GM12878 (cell line): ENCODE results near the gene RARA. TPM values are rescaled to one million over a fixed set of nuclear protein-coding genes. Genes with fewer than 3 reads are reported as not detected.

Source experiments
- ATF2 ChIP-seq: IDR thresholded peaks from 2 replicates; pipeline ENCODE4 v1.6.1; 2012; ENCODE audit warnings: low read length, inconsistent platforms
- ATF3 ChIP-seq: IDR thresholded peaks from 2 replicates; pipeline ENCODE4 v1.6.1; 2011; ENCODE audit warnings: low read depth, mild to moderate bottlenecking, low read length, moderate library complexity, borderline replicate concordance; ENCODE audit errors: extremely low read depth
- BRCA1 ChIP-seq: IDR thresholded peaks from 2 replicates; pipeline ENCODE4 v1.6.1; 2011; ENCODE audit warnings: low read depth, low read length, improper control_type of control experiment
- CEBPB ChIP-seq, 2 experiments: fragments of 150-350 bp in 1 of 2; IDR thresholded peaks; 2 replicates each; pipeline ENCODE4 v1.6.1; 2012 to 2014; ENCODE audit warnings: low read depth in 2 of 2, low read length in 2 of 2, borderline replicate concordance in 1 of 2, inconsistent platforms in 1 of 2
- CREB1 ChIP-seq: IDR thresholded peaks from 2 replicates; pipeline ENCODE4 v1.6.1; 2012; ENCODE audit warnings: low read depth, mild to moderate bottlenecking, inconsistent platforms
- CREM ChIP-seq: IDR thresholded peaks from 2 replicates; pipeline ENCODE4 v1.6.1; 2014; ENCODE audit warnings: antibody characterized with exemption, low read depth
- ELK1 ChIP-seq: IDR thresholded peaks from 2 replicates; pipeline ENCODE4 v1.6.1; 2012; ENCODE audit warnings: low read depth, low read length, improper control_type of control experiment
- EZH2 ChIP-seq: IDR thresholded peaks from 2 replicates; pipeline ENCODE4 v1.6.1; 2012; ENCODE audit warnings: low read depth, mild to moderate bottlenecking, control low read depth, inconsistent platforms, low read length, borderline replicate concordance; ENCODE audit not compliant: control insufficient read depth
- FOS ChIP-seq: IDR thresholded peaks from 3 replicates; pipeline ENCODE4 v1.6.1; 2011; ENCODE audit warnings: borderline replicate concordance; ENCODE audit not compliant: insufficient read length; ENCODE audit errors: extremely low read depth
- GATAD2B ChIP-seq: fragments of 450-650 bp; conservative IDR thresholded peaks from 2 replicates; pipeline ENCODE4 v1.6.1; 2017; ENCODE audit warnings: low read depth, mild to moderate bottlenecking, moderate library complexity
- HDAC6 ChIP-seq: fragments of 200-600 bp; sonication (generic); IDR thresholded peaks from one replicate; pipeline ENCODE4 v1.8.0; 2017; ENCODE audit warnings: antibody characterized with exemption; ENCODE audit not compliant: unreplicated experiment
- JUNB ChIP-seq: IDR thresholded peaks from 2 replicates; pipeline ENCODE4 v1.6.1; 2016; ENCODE audit warnings: antibody characterized with exemption, mild to moderate bottlenecking
- JUND ChIP-seq: IDR thresholded peaks from 2 replicates; pipeline ENCODE4 v1.6.1; 2012; ENCODE audit warnings: low read depth, mild to moderate bottlenecking, low read length, improper control_type of control experiment, moderate library complexity
- KAT2A ChIP-seq: conservative IDR thresholded peaks from 2 replicates; pipeline ENCODE4 v1.6.1; 2011; ENCODE audit warnings: low read depth, low read length; ENCODE audit not compliant: control insufficient read depth
- MEF2A ChIP-seq: IDR thresholded peaks from 2 replicates; pipeline ENCODE4 v1.6.1; 2011; ENCODE audit warnings: low read depth, mild to moderate bottlenecking, low read length, moderate library complexity; ENCODE audit not compliant: insufficient read depth
- MYB ChIP-seq: fragments of 150-350 bp; IDR thresholded peaks from 2 replicates; pipeline ENCODE4 v1.6.1; 2014; ENCODE audit warnings: mild to moderate bottlenecking, low read depth, low read length, borderline replicate concordance
- NBN ChIP-seq: fragments of 450-650 bp; IDR thresholded peaks from 2 replicates; pipeline ENCODE4 v1.6.1; 2016
- NFIC ChIP-seq: IDR thresholded peaks from 2 replicates; pipeline ENCODE4 v1.6.1; 2012; ENCODE audit warnings: low read depth, mild to moderate bottlenecking, inconsistent platforms, low read length, moderate library complexity
- NFXL1 ChIP-seq: fragments of 450-650 bp; IDR thresholded peaks from 2 replicates; pipeline ENCODE4 v1.6.1; 2017; ENCODE audit warnings: antibody characterized with exemption, mild to moderate bottlenecking, borderline replicate concordance
- PAX5 ChIP-seq: IDR thresholded peaks from 2 replicates; pipeline ENCODE4 v1.6.1; 2011; ENCODE audit warnings: low read depth, low read length, borderline replicate concordance
- POLR2AphosphoS5 ChIP-seq: IDR thresholded peaks from 2 replicates; pipeline ENCODE4 v1.6.1; 2011; ENCODE audit warnings: mild to moderate bottlenecking, low read length, inconsistent platforms
- RBBP5 ChIP-seq: fragments of 200-600 bp; sonication (generic); conservative IDR thresholded peaks from 2 replicates; pipeline ENCODE4 v1.6.1; 2016
- RCOR1 ChIP-seq: conservative IDR thresholded peaks from 2 replicates; pipeline ENCODE4 v1.6.1; 2012; ENCODE audit warnings: low read depth, low read length, improper control_type of control experiment
- RELB ChIP-seq: fragments of 450-650 bp; IDR thresholded peaks from 2 replicates; pipeline ENCODE4 v1.6.1; 2017; ENCODE audit warnings: low read depth, mild to moderate bottlenecking, moderate library complexity
- SREBF2 ChIP-seq: IDR thresholded peaks from 2 replicates; pipeline ENCODE4 v1.6.1; 2012; ENCODE audit warnings: mild to moderate bottlenecking, low read length
- SUZ12 ChIP-seq: fragments of 200-600 bp; sonication (generic); IDR thresholded peaks from one replicate; pipeline ENCODE4 v1.6.1; 2018; ENCODE audit warnings: antibody characterized with exemption, mild to moderate bottlenecking; ENCODE audit not compliant: unreplicated experiment
- TBL1XR1 ChIP-seq: IDR thresholded peaks from 2 replicates; pipeline ENCODE4 v1.6.1; 2012; ENCODE audit warnings: low read depth, low read length, improper control_type of control experiment
- USF2 ChIP-seq: IDR thresholded peaks from 2 replicates; pipeline ENCODE4 v1.6.1; 2011; ENCODE audit warnings: low read depth, low read length, improper control_type of control experiment, borderline replicate concordance
- YY1 ChIP-seq: IDR thresholded peaks from 2 replicates; pipeline ENCODE4 v1.6.1; 2011; ENCODE audit warnings: low read depth, mild to moderate bottlenecking, low read length
- polyA plus RNA-seq, 11 experiments: library from polyadenylated mRNA; depleted of rRNA in 4 of 11; unstranded in 6 of 11; stranded (reverse) in 5 of 11; fragments of >200 nt; fragmentation: Nextera tagmentation in 4 of 11; fragmentation: Illumina TruSeq in 1 of 11; extraction: Ambion mirVana in 4 of 11; extraction: Trizol in 1 of 11; gene quantifications; 1 replicate in 1 of 11; 2 replicates in 10 of 11; pipeline versions ENCODE4 v1.2.1 to v1.2.3, GENCODE V29; 2011 to 2016; ENCODE audit warnings: inconsistent platforms in 2 of 11, missing spikeins in 2 of 11, low read depth in 1 of 11
- total RNA-seq, 4 experiments: library from RNA; depleted of rRNA in 3 of 4; stranded (reverse); fragments of >200 nt in 3 of 4; fragmentation: Illumina TruSeq in 1 of 4; extraction: Trizol in 1 of 4; gene quantifications; 2 replicates each; pipeline versions ENCODE4 v1.2.1 to v1.2.3, GENCODE V29; 2013 to 2021

The RARA gene
- total and polyA plus RNA-seq, 10 of the 15 experiments (the other 5 are each of a cell fraction or from before 2014, with no cell fraction given), result 0.13 to 33.6 (median 13.6) TPM

DNA sequence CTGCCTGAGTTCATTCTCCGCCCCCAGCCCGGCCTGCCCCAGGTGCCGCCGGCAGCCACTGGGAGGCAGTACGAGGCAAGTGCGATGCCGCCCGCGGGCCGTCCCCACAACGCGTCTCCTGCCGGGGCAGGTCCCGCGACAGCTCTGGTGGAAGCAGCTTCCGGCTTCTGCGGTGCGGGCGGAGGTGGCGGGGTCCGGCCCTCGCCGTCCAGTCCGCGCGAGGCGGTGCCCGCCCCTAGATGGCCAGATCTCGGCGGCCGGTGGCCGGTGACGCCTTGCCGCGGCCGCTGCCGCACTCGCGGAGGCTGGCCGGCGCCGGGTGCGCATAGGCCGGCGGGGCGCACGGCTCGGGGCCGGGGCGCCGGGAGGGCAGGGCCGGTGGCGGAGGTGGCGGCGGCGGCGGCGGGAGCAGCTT, 53.7 kb downstream of the RARA start (continued):
- TF ChIP-seq ATF3 (no peak), SUZ12 (no peak), CREB1 (no peak), TBL1XR1 (no peak), HDAC6 (no peak), CEBPB (IDR thresholded peaks at IDR 0.05; ENCODE audit: borderline replicate concordance in 1 of 2, low read depth in 2 of 2, low read length in 2 of 2) (no peak), MEF2A (no peak), RELB (no peak), ELK1 (no peak), JUNB (no peak), YY1 (peak; percentile 61; the same call in 1 of the 2 replicates), NBN (0 out of 2 replicates have a peak, but pooled peaks have one; percentile 34), KAT2A (no peak), ATF2 (no peak), EZH2 (no peak), JUND (no peak), NFIC (no peak), PAX5 (no peak), SREBF2 (no peak), POLR2AphosphoS5 (no peak), FOS (no peak), CREM (0 out of 2 replicates have a peak, but pooled peaks have one; percentile 33), RCOR1 (no peak), USF2 (no peak), GATAD2B (peak; percentile 76; the same call in 1 of the 2 replicates), NFXL1 (no peak), BRCA1 (peak; percentile 40; the same call in 1 of the 2 replicates), RBBP5 (no peak), MYB (no peak)
